Ishikawa (cell line): Measurements from ENCODE around the gene KCNK17.

Source experiments
- CEBPB ChIP-seq: IDR thresholded peaks from 2 replicates; pipeline ENCODE4 v1.6.1; 2012
- CREB1 ChIP-seq: IDR thresholded peaks from 2 replicates; pipeline ENCODE4 v1.6.1; 2012; ENCODE audit warnings: low read depth
- EP300 ChIP-seq: IDR thresholded peaks from 2 replicates; pipeline ENCODE4 v1.6.1; 2012; ENCODE audit warnings: borderline replicate concordance
- RAD21 ChIP-seq: IDR thresholded peaks from 2 replicates; pipeline ENCODE4 v1.6.1; 2012; ENCODE audit warnings: low read depth
- TEAD4 ChIP-seq: IDR thresholded peaks from 2 replicates; pipeline ENCODE4 v1.6.1; 2012
- YY1 ChIP-seq: IDR thresholded peaks from 2 replicates; pipeline ENCODE4 v1.6.1; 2012; ENCODE audit warnings: low read depth
- TF ChIP-seq, protein P1 (sequence below): IDR thresholded peaks from 2 replicates; pipeline ENCODE4 v1.6.1; 2012

DNA sequence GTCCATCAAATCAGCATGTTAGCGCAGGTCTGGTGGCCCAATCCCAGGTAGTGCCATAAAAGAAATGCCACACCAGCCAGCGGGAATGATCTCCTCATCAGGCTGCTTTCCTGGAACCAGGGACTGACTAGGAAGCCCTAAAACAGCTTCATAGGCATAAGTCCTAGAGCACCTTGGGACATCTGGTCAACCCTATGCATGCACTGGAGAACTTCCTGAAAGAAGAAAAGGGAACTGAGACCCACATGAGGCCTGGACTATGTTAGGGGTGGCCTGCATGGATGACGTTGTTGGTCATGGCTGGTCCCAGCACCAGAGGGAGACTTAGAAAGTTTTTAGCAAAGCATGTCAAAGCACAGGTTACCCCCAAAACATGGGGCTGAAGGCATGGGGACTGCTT, 15.8 kb upstream of the KCNK17 start:
- TF ChIP-seq YY1 (no peak), RAD21 (no peak), EP300 (no peak), CREB1 (no peak), TEAD4 (no peak), CEBPB (no peak)
- TF ChIP-seq, protein P1, sequence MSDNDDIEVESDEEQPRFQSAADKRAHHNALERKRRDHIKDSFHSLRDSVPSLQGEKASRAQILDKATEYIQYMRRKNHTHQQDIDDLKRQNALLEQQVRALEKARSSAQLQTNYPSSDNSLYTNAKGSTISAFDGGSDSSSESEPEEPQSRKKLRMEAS: no peak
